Gastrocnemius medialis (tissue), 4 donors: ENCODE measurements around the gene ATP11A. TPM values are rescaled to one million over a fixed set of nuclear protein-coding genes. Genes with fewer than 3 reads are reported as not detected.

ENCODE experiments used
- ATAC-seq, 2 donors: fragments of 150-250 bp; one replicate each; pipeline ENCODE4 v1.9.1; 2016
- DNase-seq, 2 donors: peaks; one replicate each; pipeline ENCODE4 v3.0.0-alpha.2; 2019
- H3K27ac ChIP-seq, 4 donors: fragments of 200-600 bp; sonication (generic); 1 replicate in 1 of 4; 2 replicates in 3 of 4; pipeline ENCODE4 v1.5.1; 2016 to 2018; ENCODE audit warnings: mild to moderate bottlenecking in 2 of 4, moderate library complexity in 1 of 4
- H3K27me3 ChIP-seq, 3 donors: fragments of 200-600 bp; sonication (generic) in 2 of 3; 1 replicate in 1 of 3; 2 replicates in 2 of 3; pipeline versions ENCODE4 v1.5.1 to v1.6.0; 2016 to 2019; ENCODE audit warnings: mild to moderate bottlenecking in 1 of 3, moderate library complexity in 1 of 3
- H3K36me3 ChIP-seq, 2 donors: fragments of 200-600 bp; sonication (generic) in 1 of 2; one replicate each; pipeline ENCODE4 v1.5.1; 2017 to 2018
- H3K4me1 ChIP-seq, 2 donors: fragments of 200-600 bp; sonication (generic) in 1 of 2; one replicate each; pipeline ENCODE4 v1.5.1; 2016 to 2017; ENCODE audit warnings: mild to moderate bottlenecking in 2 of 2
- H3K4me3 ChIP-seq, 4 donors: fragments of 200-600 bp; sonication (generic) in 3 of 4; 1 replicate in 1 of 4; 2 replicates in 3 of 4; pipeline ENCODE4 v1.5.1; 2016 to 2019; ENCODE audit warnings: mild to moderate bottlenecking in 2 of 4
- H3K9me3 ChIP-seq, 3 donors: fragments of 200-600 bp; sonication (generic) in 2 of 3; 1 replicate in 1 of 3; 2 replicates in 2 of 3; pipeline ENCODE4 v1.5.1; 2016 to 2019
- CTCF ChIP-seq, 5 experiments: fragments of 450-650 bp in 3 of 5; fragments of 200-600 bp in 2 of 5; sonication (generic) in 2 of 5; IDR thresholded peaks in 4 of 5; conservative IDR thresholded peaks in 1 of 5; 1 replicate in 4 of 5; 2 replicates in 1 of 5; pipeline ENCODE4 v1.5.1; 2016 to 2019; ENCODE audit warnings: antibody characterized with exemption in 5 of 5, mild to moderate bottlenecking in 3 of 5, moderate library complexity in 3 of 5
- POLR2A ChIP-seq, 2 donors: fragments of 450-650 bp; IDR thresholded peaks; one replicate each; pipeline ENCODE4 v1.6.1; 2017; ENCODE audit warnings: antibody characterized with exemption in 2 of 2, mild to moderate bottlenecking in 2 of 2, moderate library complexity in 2 of 2
- in situ Hi-C, 4 donors: fragments of 200-750 bp; cut with MboI; loops; one replicate each; pipeline versions ENCODE4 v1.15.0 to v1.8.0; 2017; ENCODE audit warnings: low sequenced_read_pairs in 4 of 4
- intact Hi-C: fragments of 100-400 bp; cut with DNase I; formaldehyde crosslinking; loops from one replicate; pipeline ENCODE4 v1.15.1; 2023; ENCODE audit warnings: low total_unique reads
- total RNA-seq, 4 donors: library from RNA; depleted of rRNA; stranded (reverse); fragments of >200 nt; gene quantifications; one replicate each; pipeline versions ENCODE4 v1.1.0 to v1.2.3, GENCODE V29; 2016

The ATP11A gene
- total RNA-seq, 4 donors from 2014 or later = 10.0 to 14.2 (median 12.6) TPM

- intact Hi-C loops = no loop called here
- no peak overlapping the region for H3K4me3 ChIP-seq
- H3K9me3 ChIP-seq = no peaks in the 10 kb centered on the region
- DNase-seq = no peak
- in situ Hi-C loops = no loop called here
- H3K27me3 ChIP-seq = no peaks in the 10 kb centered on the region
- no peak for TF ChIP-seq CTCF (IDR thresholded peaks at IDR 0.05 in 4 of 5, conservative IDR thresholded peaks at IDR 0.05 in 1 of 5)
- H3K27ac ChIP-seq = no peak overlapping the region
- no peaks in the 10 kb centered on the region for H3K36me3 ChIP-seq
- H3K4me1 ChIP-seq = peaks cover 18 to 34% of the 10 kb centered on the region in 2 donors
- no peak for ATAC-seq
Observed at GRCh38 chr13:112696869-112697465, 7.1 kb downstream of the ATP11A start.

- in situ Hi-C loops (no loop called here), intact Hi-C loops (no loop called here)
- Histone ChIP-seq H3K9me3 (no peaks in the 10 kb centered on the region), H3K4me1 (peaks cover 14 to 23% of the 10 kb centered on the region in 2 donors), H3K36me3 (no peaks in the 10 kb centered on the region), H3K27me3 (no peaks in the 10 kb centered on the region), H3K27ac (no peak overlapping the region), H3K4me3 (no peak overlapping the region)
- DNase-seq (no peak), ATAC-seq (no peak)
- TF ChIP-seq CTCF (IDR thresholded peaks at IDR 0.05 in 4 of 5, conservative IDR thresholded peaks at IDR 0.05 in 1 of 5) = no peak
- no peak for TF ChIP-seq POLR2A (IDR thresholded peaks at IDR 0.05)
Observed at GRCh38 chr13:112697756-112698655, 8.2 kb downstream of the ATP11A start.

GRCh38 chr13:112699322-112699918 is 9.6 kb downstream of the ATP11A start:
- Histone ChIP-seq H3K4me3 (peak overlapping the region in 1 of 4 donors; percentile 15), H3K27me3 (no peaks in the 10 kb centered on the region), H3K9me3 (no peaks in the 10 kb centered on the region), H3K36me3 (no peaks in the 10 kb centered on the region), H3K27ac (no peak overlapping the region), H3K4me1 (peaks cover 6 to 24% of the 10 kb centered on the region in 2 donors)
- TF ChIP-seq CTCF (IDR thresholded peaks at IDR 0.05 in 4 of 5, conservative IDR thresholded peaks at IDR 0.05 in 1 of 5) (no peak), POLR2A (IDR thresholded peaks at IDR 0.05) (no peak)
- no peak for DNase-seq
- ATAC-seq = no peak
- intact Hi-C loops (no loop called here), in situ Hi-C loops (no loop called here)

- H3K4me1 ChIP-seq = peaks cover 6 to 24% of the 10 kb centered on the region in 2 donors
- ATAC-seq (no peak), DNase-seq (no peak)
- no peaks in the 10 kb centered on the region for H3K36me3 ChIP-seq
- no peaks in the 10 kb centered on the region for H3K27me3 ChIP-seq
- TF ChIP-seq CTCF (IDR thresholded peaks at IDR 0.05 in 4 of 5, conservative IDR thresholded peaks at IDR 0.05 in 1 of 5) = no peak
- TF ChIP-seq POLR2A (IDR thresholded peaks at IDR 0.05) = no peak
- in situ Hi-C loops = no loop called here
- H3K9me3 ChIP-seq = no peaks in the 10 kb centered on the region
- H3K4me3 ChIP-seq = no peak overlapping the region
- H3K27ac ChIP-seq = no peak overlapping the region
- intact Hi-C loops = no loop called here
Observed at GRCh38 chr13:112700291-112701060, 10.6 kb downstream of the ATP11A start.
